ENCODE data around the gene OPRL1.

The OPRL1 gene

GRCh38 chr20:64056889-64057627 is 22.8 kb upstream of the OPRL1 start:
- DNase-seq: no peak

DNA sequence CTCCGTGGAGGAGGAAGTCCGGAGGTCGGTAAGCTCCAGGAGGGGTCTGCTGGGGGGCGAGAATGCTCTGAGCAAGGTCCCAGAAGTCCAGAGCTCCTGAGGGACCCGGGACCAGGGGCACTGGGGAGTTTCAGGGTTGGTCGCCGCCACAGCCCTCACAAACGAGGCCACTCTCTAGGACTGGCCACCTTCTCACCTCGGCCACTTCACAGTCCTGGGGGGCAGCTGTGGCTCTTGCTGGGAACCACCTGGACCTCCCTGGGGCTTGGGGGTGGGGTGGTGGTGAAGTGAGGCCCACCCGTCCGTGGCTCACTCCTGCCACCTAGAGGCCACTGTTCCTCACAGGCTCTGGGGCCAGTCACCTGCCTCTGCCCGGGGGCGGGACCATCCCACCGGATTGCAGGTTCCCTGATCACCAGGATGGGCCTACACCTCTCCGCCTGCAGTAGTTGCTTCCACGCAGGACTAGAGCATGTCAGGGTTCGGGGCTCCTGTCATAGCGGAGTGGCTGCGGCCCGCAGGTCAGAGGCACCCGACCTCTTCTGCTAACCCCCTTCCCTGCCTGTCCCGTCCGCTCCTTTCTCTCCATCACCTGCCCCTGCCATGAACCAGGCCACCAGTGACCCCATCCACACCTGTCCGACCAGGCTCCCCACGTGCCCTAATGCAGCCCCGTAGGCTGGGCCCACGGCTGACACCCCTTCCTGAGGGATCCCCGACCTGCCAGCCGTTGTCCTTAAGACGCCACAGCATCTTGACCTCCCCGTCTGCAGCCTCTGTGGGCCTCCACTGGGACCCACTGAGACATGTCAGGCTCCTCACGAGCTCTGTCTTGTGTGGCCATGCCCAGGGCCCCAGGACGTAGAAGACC is 22.0 kb upstream of the OPRL1 start:
- DNase-seq: peak; percentile 34 to 38

GRCh38 chr20:64058536-64058935 is 21.3 kb upstream of the OPRL1 start:
- no peak for DNase-seq

DNA sequence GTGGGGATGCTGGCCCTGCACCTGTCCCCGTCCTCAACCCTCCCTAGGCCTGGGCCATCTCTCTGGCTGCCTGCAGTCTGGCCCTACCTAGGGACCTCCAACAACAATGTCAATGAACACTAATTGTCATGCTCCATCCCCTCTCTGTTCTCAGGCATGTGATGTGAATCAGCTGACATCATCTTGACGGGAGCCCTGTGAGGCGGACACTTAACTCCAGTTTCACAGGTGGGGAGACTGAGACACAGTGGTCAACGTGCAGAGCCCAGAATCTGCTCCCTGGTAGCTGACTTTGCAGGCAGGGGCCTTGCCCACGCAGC is 17.6 kb upstream of the OPRL1 start:
- DNase-seq: no peak

GRCh38 chr20:64062596-64063388 is 17.1 kb upstream of the OPRL1 start, which contains the start of gene TCEA2:
TSS of gene TCEA2 (plus strand) at chr20:64063198. CDS start at chr20:64063313, 115 bp downstream.
- DNase-seq: peak; percentile 75 to 83

- DNase-seq: no peak
Measured at GRCh38 chr20:64063389-64064144, 16.3 kb upstream of the OPRL1 start.

GRCh38 chr20:64064145-64064698 is 15.7 kb upstream of the OPRL1 start:
- no peak for DNase-seq

- DNase-seq: no peak
Measured at GRCh38 chr20:64065062-64065973, 14.6 kb upstream of the OPRL1 start.

DNA sequence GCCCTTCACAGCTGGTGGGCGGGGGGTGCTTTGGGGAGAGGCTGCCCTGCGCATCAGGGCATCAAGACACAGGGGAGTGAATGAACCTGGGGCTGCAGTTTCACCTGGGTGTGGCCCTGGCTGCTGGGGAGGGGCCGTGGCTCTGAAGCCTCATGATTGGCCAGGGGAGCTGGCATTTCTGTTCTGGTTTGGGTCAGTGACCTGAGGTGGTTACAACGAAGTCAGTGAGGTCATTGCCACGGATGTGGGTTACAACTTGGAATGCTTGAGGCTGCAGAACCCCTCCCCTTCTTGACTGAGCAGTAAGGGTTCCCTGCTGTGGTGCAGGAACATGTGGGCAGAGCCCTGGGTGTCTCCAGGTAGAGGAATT is 13.9 kb upstream of the OPRL1 start:
- no peak for DNase-seq

DNA sequence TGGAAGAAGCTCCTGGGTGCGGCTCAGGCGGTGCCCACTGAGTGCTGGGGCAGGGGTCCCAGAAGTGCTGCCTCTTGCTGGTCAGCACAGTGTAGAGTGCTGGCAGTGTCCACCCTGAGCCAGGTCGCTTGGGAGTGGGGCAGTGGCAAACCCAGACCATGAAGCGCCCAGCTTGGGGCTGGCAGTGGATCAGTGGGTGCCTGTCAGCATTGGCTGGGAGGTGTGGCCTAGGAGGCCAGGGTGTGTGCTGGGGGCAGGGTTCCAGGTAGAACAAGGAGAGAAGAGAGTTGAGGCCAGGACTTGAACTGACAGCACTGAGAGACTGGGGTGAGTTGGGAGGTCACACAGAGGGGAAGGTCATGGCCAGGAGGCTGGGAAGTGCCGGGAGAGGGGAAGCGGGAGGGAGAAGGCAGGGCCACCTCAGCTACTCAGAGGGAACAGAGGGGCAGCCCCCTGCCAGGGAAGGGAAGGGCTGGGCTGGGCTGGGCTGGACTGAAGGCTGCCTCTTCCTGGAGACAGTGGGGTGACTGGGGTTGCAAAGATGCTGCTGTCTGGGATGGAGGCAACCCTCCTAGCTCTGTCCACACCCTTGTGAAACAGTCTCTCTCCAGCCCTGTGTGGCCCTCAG is 12.8 kb upstream of the OPRL1 start:
- DNase-seq: no peak

- DNase-seq: no peak
Measured at GRCh38 chr20:64067733-64068307, 12.1 kb upstream of the OPRL1 start.

- DNase-seq: no peak
Measured at GRCh38 chr20:64068386-64069208, 11.3 kb upstream of the OPRL1 start.

DNA sequence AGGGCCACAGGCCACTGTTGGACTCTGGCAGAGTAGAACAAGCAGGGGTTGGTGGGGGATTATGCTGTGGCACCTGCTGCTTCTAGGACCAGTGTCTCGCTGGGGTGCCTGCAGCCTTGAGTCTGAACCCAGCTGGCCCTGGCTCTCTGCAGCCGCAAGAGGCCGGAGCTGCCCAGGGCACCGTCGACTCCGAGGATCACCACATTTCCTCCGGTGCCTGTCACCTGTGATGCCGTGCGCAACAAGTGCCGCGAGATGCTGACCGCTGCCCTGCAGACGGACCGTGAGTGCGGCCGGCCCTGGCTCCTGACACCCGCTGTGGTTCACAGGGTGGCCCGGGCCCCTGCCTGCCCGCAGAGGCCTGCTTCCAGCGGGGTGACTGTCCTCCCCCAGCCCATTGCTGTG is 10.7 kb upstream of the OPRL1 start:
- DNase-seq: no peak

DNA sequence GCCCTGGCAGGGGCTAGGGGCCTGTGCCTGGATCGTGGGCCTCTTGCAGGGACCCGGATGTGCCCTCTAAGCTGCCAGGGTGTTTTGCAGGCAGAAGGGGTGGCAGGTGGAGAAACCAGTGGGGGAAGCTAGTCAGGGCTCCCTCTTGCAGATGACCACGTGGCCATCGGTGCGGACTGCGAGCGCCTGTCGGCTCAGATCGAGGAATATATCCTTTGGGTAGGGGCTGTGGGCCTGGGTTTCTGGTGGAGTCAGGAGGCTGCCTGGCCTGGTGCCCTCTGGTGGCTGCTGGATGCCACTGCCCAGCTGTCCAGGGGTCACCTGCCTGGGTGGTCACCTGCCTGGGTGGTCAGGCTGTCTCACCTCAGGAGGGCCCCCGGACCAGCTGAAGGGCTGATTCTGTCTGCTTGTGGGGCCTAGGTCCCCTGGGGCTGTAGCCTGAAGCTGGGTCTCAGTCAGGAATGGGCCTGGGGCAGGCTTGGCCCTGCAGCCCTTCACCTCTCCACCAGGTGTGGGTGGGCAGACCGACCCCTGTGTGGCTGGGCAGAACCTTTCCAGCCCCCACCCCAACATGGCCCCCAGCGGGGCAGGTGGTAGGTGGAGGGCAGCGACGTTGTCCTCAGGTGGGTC is 10.2 kb upstream of the OPRL1 start:
- no peak for DNase-seq

DNA sequence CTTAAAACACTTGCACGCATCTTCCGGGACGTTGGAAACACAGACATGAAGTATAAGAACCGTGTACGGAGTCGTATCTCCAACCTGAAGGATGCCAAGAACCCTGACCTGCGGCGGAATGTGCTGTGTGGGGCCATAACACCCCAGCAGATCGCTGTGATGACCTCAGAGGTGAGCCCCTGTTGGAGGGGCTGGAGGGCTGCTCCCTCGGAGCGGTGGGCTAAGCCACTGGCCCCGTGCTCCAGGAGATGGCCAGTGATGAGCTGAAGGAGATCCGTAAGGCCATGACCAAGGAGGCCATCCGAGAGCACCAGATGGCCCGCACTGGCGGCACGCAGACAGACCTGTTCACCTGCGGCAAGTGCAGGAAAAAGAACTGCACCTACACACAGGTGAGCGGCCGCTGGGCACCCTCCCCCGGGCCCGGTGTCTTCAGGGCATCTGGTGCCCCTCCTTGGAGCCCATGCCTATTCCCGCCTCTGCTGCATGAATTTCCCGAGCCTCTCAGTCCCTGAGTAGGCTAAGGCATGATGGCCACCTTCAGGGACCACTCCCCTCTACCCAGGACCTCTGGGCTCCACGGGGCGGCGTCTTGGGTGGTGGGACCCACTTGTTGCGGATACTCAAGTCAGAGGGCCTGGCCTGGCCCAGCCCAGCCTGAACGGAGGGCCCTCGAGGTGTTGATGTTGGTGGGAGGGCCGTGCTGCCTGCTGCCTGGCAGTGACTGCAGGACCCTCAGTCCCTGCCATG is 9.5 kb upstream of the OPRL1 start:
- no peak for DNase-seq

DNA sequence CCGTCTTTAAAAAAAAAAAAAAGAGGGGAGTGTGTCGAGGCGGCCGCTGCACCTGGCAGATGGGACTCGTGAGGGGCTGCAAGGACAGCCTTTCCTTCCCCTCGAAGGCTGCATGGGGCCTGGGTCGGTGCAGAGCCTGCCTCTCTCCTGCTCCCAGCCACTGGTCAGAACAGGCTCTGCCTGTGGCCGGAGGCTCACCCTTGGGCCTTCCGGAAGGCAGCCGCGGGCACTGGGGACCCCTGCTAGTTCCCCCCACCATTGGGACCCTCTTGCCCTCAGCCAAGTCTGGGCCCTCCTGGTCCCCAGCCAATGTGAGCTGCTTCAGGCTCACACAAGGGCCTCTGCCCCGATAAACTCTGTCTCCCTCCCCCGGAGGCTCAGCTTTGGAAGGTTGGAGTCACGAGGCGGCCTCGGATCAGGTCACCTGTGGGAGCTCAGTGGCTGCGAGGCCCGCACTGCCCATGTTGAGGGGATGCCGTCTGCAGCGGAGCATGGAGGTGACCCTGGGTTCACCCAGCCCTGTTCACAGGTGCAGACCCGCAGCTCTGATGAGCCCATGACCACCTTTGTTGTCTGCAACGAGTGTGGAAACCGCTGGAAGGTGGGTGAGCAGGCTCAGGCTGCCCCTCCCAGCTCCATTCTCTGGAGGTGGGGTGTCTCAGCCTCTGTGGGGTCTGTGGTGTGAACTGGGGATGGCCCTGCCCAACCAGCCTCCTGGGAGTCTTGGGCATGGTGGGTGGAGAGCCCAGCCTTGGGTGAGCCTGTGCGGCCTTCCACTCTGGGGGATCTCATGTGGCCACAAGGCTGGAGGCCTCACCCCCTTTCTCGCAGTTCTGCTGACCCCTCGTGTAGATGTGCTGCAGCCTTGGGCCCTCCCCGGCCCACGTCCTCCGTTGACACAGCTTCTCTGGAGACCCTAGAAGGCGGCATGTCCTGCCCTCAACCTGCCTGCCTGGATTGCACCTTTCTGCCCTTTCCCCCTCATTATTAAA is 8.2 kb upstream of the OPRL1 start:
- DNase-seq: no peak

GRCh38 chr20:64072498-64073063 is 7.3 kb upstream of the OPRL1 start:
- no peak for DNase-seq

Data from bone marrow (tissue), 2 donors.